ENCODE results near the gene GLI3. TPM values are rescaled to one million over a fixed set of nuclear protein-coding genes. Genes with fewer than 3 reads are reported as not detected.

The GLI3 gene
- total RNA-seq, 2 donors from 2014 or later = 0.17 to 0.74 TPM

- no peak overlapping the region for H3K27ac Mint-ChIP-seq
- H3K4me1 Mint-ChIP-seq = no peaks in the 10 kb centered on the region
- H3K4me3 Mint-ChIP-seq = no peak overlapping the region
- no peaks in the 10 kb centered on the region for H3K27me3 Mint-ChIP-seq
- ATAC-seq (replicated peaks) = no peak
- H3K9me3 Mint-ChIP-seq = peaks cover 4% of the 10 kb centered on the region
- no peaks in the 10 kb centered on the region for H3K36me3 Mint-ChIP-seq (ENCODE audit: low read depth)
These were observed 74.3 kb downstream of the GLI3 start for GRCh38 chr7:42162560-42163325.

GRCh38 chr7:42161719-42162118 is 75.3 kb downstream of the GLI3 start:
- no peaks in the 10 kb centered on the region for H3K36me3 Mint-ChIP-seq (ENCODE audit: low read depth)
- H3K27ac Mint-ChIP-seq = no peak overlapping the region
- no peak for ATAC-seq (replicated peaks)
- no peaks in the 10 kb centered on the region for H3K4me1 Mint-ChIP-seq
- peaks cover 4% of the 10 kb centered on the region for H3K9me3 Mint-ChIP-seq
- no peak overlapping the region for H3K4me3 Mint-ChIP-seq
- H3K27me3 Mint-ChIP-seq = no peaks in the 10 kb centered on the region

GRCh38 chr7:42161110-42161509 is 75.9 kb downstream of the GLI3 start:
- Mint-ChIP-seq H3K36me3 (ENCODE audit: low read depth) (no peaks in the 10 kb centered on the region), H3K4me3 (no peak overlapping the region), H3K4me1 (no peaks in the 10 kb centered on the region), H3K27ac (no peak overlapping the region), H3K9me3 (peaks cover 4% of the 10 kb centered on the region), H3K27me3 (no peaks in the 10 kb centered on the region)
- no peak for ATAC-seq (replicated peaks)

- ATAC-seq (replicated peaks) = no peak
- Mint-ChIP-seq H3K4me1 (no peaks in the 10 kb centered on the region), H3K4me3 (no peak overlapping the region), H3K27me3 (no peaks in the 10 kb centered on the region), H3K9me3 (peaks cover 4% of the 10 kb centered on the region), H3K27ac (no peak overlapping the region), H3K36me3 (ENCODE audit: low read depth) (no peaks in the 10 kb centered on the region)
These were observed 77.9 kb downstream of the GLI3 start for GRCh38 chr7:42159130-42159529.

GRCh38 chr7:42156967-42157721 is 79.9 kb downstream of the GLI3 start:
- Mint-ChIP-seq H3K27me3 (no peaks in the 10 kb centered on the region), H3K27ac (no peak overlapping the region), H3K4me1 (no peaks in the 10 kb centered on the region), H3K4me3 (no peak overlapping the region), H3K9me3 (no peaks in the 10 kb centered on the region), H3K36me3 (ENCODE audit: low read depth) (no peaks in the 10 kb centered on the region)
- no peak for ATAC-seq (replicated peaks)

- H3K36me3 Mint-ChIP-seq (ENCODE audit: low read depth) = no peaks in the 10 kb centered on the region
- no peaks in the 10 kb centered on the region for H3K27me3 Mint-ChIP-seq
- H3K9me3 Mint-ChIP-seq = no peaks in the 10 kb centered on the region
- H3K27ac Mint-ChIP-seq = no peak overlapping the region
- ATAC-seq (replicated peaks) = no peak
- no peak overlapping the region for H3K4me3 Mint-ChIP-seq
- no peaks in the 10 kb centered on the region for H3K4me1 Mint-ChIP-seq
These were observed 80.6 kb downstream of the GLI3 start for GRCh38 chr7:42156291-42156865.

- H3K27me3 Mint-ChIP-seq = no peaks in the 10 kb centered on the region
- no peaks in the 10 kb centered on the region for H3K9me3 Mint-ChIP-seq
- H3K27ac Mint-ChIP-seq = no peak overlapping the region
- no peak for ATAC-seq (replicated peaks)
- no peaks in the 10 kb centered on the region for H3K4me1 Mint-ChIP-seq
- H3K4me3 Mint-ChIP-seq = no peak overlapping the region
- H3K36me3 Mint-ChIP-seq (ENCODE audit: low read depth) = no peaks in the 10 kb centered on the region
These were observed 81.3 kb downstream of the GLI3 start for GRCh38 chr7:42155584-42156290.

GRCh38 chr7:42154173-42154572 is 82.8 kb downstream of the GLI3 start:
- no peaks in the 10 kb centered on the region for H3K9me3 Mint-ChIP-seq
- H3K27ac Mint-ChIP-seq = no peak overlapping the region
- no peaks in the 10 kb centered on the region for H3K36me3 Mint-ChIP-seq (ENCODE audit: low read depth)
- no peak overlapping the region for H3K4me3 Mint-ChIP-seq
- ATAC-seq (replicated peaks) = no peak
- H3K27me3 Mint-ChIP-seq = no peaks in the 10 kb centered on the region
- H3K4me1 Mint-ChIP-seq = no peaks in the 10 kb centered on the region

- H3K4me3 Mint-ChIP-seq = no peak overlapping the region
These were observed 84.4 kb downstream of the GLI3 start for GRCh38 chr7:42152329-42153205.

GRCh38 chr7:42151309-42151708 is 85.7 kb downstream of the GLI3 start:
- Mint-ChIP-seq H3K4me3 (no peak overlapping the region), H3K4me1 (no peaks in the 10 kb centered on the region), H3K27ac (no peak overlapping the region), H3K36me3 (ENCODE audit: low read depth) (no peaks in the 10 kb centered on the region), H3K9me3 (no peaks in the 10 kb centered on the region), H3K27me3 (no peaks in the 10 kb centered on the region)
- ATAC-seq (replicated peaks) = no peak

More at GRCh38 chr7:42152329-42153205, 84.4 kb downstream of the GLI3 start:
- ATAC-seq (replicated peaks) = no peak
- H3K4me1 Mint-ChIP-seq = no peaks in the 10 kb centered on the region
- no peaks in the 10 kb centered on the region for H3K36me3 Mint-ChIP-seq (ENCODE audit: low read depth)
- no peak overlapping the region for H3K27ac Mint-ChIP-seq
- no peaks in the 10 kb centered on the region for H3K27me3 Mint-ChIP-seq
- no peaks in the 10 kb centered on the region for H3K9me3 Mint-ChIP-seq

- Mint-ChIP-seq H3K27me3 (peaks cover 7% of the 10 kb centered on the region), H3K27ac (no peak overlapping the region), H3K36me3 (ENCODE audit: low read depth) (no peaks in the 10 kb centered on the region), H3K4me3 (no peak overlapping the region), H3K4me1 (no peaks in the 10 kb centered on the region), H3K9me3 (peaks cover 2% of the 10 kb centered on the region)
- ATAC-seq (replicated peaks) = no peak
These were observed 91.5 kb downstream of the GLI3 start for GRCh38 chr7:42145539-42145938.

GRCh38 chr7:42144604-42145003 is 92.4 kb downstream of the GLI3 start:
- no peak overlapping the region for H3K27ac Mint-ChIP-seq
- H3K27me3 Mint-ChIP-seq = peaks cover 11% of the 10 kb centered on the region
- no peak for ATAC-seq (replicated peaks)
- H3K4me3 Mint-ChIP-seq = no peak overlapping the region
- peaks cover 5% of the 10 kb centered on the region for H3K9me3 Mint-ChIP-seq
- H3K36me3 Mint-ChIP-seq (ENCODE audit: low read depth) = no peaks in the 10 kb centered on the region
- H3K4me1 Mint-ChIP-seq = no peaks in the 10 kb centered on the region

GRCh38 chr7:42143711-42144600 is 93.1 kb downstream of the GLI3 start:
- peaks cover 11% of the 10 kb centered on the region for H3K27me3 Mint-ChIP-seq
- H3K27ac Mint-ChIP-seq = no peak overlapping the region

More at GRCh38 chr7:42143711-42144600, 93.1 kb downstream of the GLI3 start:
- no peak for ATAC-seq (replicated peaks)
- Mint-ChIP-seq H3K4me3 (no peak overlapping the region), H3K36me3 (ENCODE audit: low read depth) (no peaks in the 10 kb centered on the region), H3K4me1 (no peaks in the 10 kb centered on the region), H3K9me3 (peaks cover 5% of the 10 kb centered on the region)

All from activated T-helper 17 cell treated with anti-CD3 and anti-CD28 coated beads, Interleukin-2, amount 50 U/mL, for 72 hours (primary cell).